ENCODE results near the gene RBMS1.
"Not testable (repeated sequence)": the region's sequence is repeated elsewhere in the genome, so short reads cannot be mapped to it uniquely, and the experiment has no call there.

Gene RBMS1

GRCh38 chr2:160506371-160507045 is 12.9 kb upstream of the RBMS1 start:
- in situ Hi-C loops (cut with HindIII; ENCODE audit: low pct_ligation_motif_present, low pct_unique_long_range_greater_than_20kb, low sequenced_read_pairs) = no loop called here
- DNase-seq = no peak

- no peak for DNase-seq
- in situ Hi-C loops (cut with HindIII; ENCODE audit: low pct_ligation_motif_present, low pct_unique_long_range_greater_than_20kb, low sequenced_read_pairs) = no loop called here
Measured at GRCh38 chr2:160505256-160505655, 11.6 kb upstream of the RBMS1 start.

GRCh38 chr2:160502478-160502877 is 8.9 kb upstream of the RBMS1 start:
- in situ Hi-C loops (cut with HindIII; ENCODE audit: low pct_ligation_motif_present, low pct_unique_long_range_greater_than_20kb, low sequenced_read_pairs) = no loop called here

GRCh38 chr2:160501370-160501769 is 7.8 kb upstream of the RBMS1 start:
- in situ Hi-C loops (cut with HindIII; ENCODE audit: low pct_ligation_motif_present, low pct_unique_long_range_greater_than_20kb, low sequenced_read_pairs) = no loop called here
- no peak for DNase-seq

More at GRCh38 chr2:160502478-160502877, 8.9 kb upstream of the RBMS1 start:
- no peak for DNase-seq

GRCh38 chr2:160499865-160500264 is 6.3 kb upstream of the RBMS1 start:
- in situ Hi-C loops (cut with HindIII; ENCODE audit: low pct_ligation_motif_present, low pct_unique_long_range_greater_than_20kb, low sequenced_read_pairs) = no loop called here

GRCh38 chr2:160498137-160498536 is 4.5 kb upstream of the RBMS1 start:
- in situ Hi-C loops (cut with HindIII; ENCODE audit: low pct_ligation_motif_present, low pct_unique_long_range_greater_than_20kb, low sequenced_read_pairs) = no loop called here
- DNase-seq = no peak

More at GRCh38 chr2:160499865-160500264, 6.3 kb upstream of the RBMS1 start:
- no peak for DNase-seq

GRCh38 chr2:160494201-160494644 is 616 bp upstream of the RBMS1 start:
- DNase-seq = no peak
- in situ Hi-C loops (cut with HindIII; ENCODE audit: low pct_ligation_motif_present, low pct_unique_long_range_greater_than_20kb, low sequenced_read_pairs) = no loop called here

GRCh38 chr2:160492401-160493226 is 993 bp downstream of the RBMS1 start:
- DNase-seq = peak; percentile 84
- in situ Hi-C loops (cut with HindIII; ENCODE audit: low pct_ligation_motif_present, low pct_unique_long_range_greater_than_20kb, low sequenced_read_pairs) = no loop called here

GRCh38 chr2:160491911-160492371 is 1.7 kb downstream of the RBMS1 start:
- in situ Hi-C loops (cut with HindIII; ENCODE audit: low pct_ligation_motif_present, low pct_unique_long_range_greater_than_20kb, low sequenced_read_pairs) = no loop called here
- DNase-seq = peak; percentile 68

- in situ Hi-C loops (cut with HindIII; ENCODE audit: low pct_ligation_motif_present, low pct_unique_long_range_greater_than_20kb, low sequenced_read_pairs) = no loop called here
- no peak for DNase-seq
Measured at GRCh38 chr2:160490733-160491685, 2.6 kb downstream of the RBMS1 start.

- in situ Hi-C loops (cut with HindIII; ENCODE audit: low pct_ligation_motif_present, low pct_unique_long_range_greater_than_20kb, low sequenced_read_pairs) = no loop called here
- no peak for DNase-seq
Measured at GRCh38 chr2:160489111-160489510, 4.5 kb downstream of the RBMS1 start.

GRCh38 chr2:160488289-160488688 is 5.3 kb downstream of the RBMS1 start:
- in situ Hi-C loops (cut with HindIII; ENCODE audit: low pct_ligation_motif_present, low pct_unique_long_range_greater_than_20kb, low sequenced_read_pairs); DNase-seq: not testable (repeated sequence)

- DNase-seq = no peak
- in situ Hi-C loops (cut with HindIII; ENCODE audit: low pct_ligation_motif_present, low pct_unique_long_range_greater_than_20kb, low sequenced_read_pairs) = no loop called here
Measured at GRCh38 chr2:160486341-160486740, 7.3 kb downstream of the RBMS1 start.

GRCh38 chr2:160484859-160485520 is 8.6 kb downstream of the RBMS1 start:
- no peak for DNase-seq
- in situ Hi-C loops (cut with HindIII; ENCODE audit: low pct_ligation_motif_present, low pct_unique_long_range_greater_than_20kb, low sequenced_read_pairs) = no loop called here

- in situ Hi-C loops (cut with HindIII; ENCODE audit: low pct_ligation_motif_present, low pct_unique_long_range_greater_than_20kb, low sequenced_read_pairs) = no loop called here
Measured at GRCh38 chr2:160482673-160483072, 10.9 kb downstream of the RBMS1 start.

GRCh38 chr2:160479269-160479668 is 14.3 kb downstream of the RBMS1 start:
- in situ Hi-C loops (cut with HindIII; ENCODE audit: low pct_ligation_motif_present, low pct_unique_long_range_greater_than_20kb, low sequenced_read_pairs) = no loop called here
- no peak for DNase-seq

More at GRCh38 chr2:160482673-160483072, 10.9 kb downstream of the RBMS1 start:
- no peak for DNase-seq

- in situ Hi-C loops (cut with HindIII; ENCODE audit: low pct_ligation_motif_present, low pct_unique_long_range_greater_than_20kb, low sequenced_read_pairs) = no loop called here
- DNase-seq = no peak
Measured at GRCh38 chr2:160478660-160479059, 14.9 kb downstream of the RBMS1 start.

GRCh38 chr2:160477032-160477431 is 16.6 kb downstream of the RBMS1 start:
- no peak for DNase-seq
- in situ Hi-C loops (cut with HindIII; ENCODE audit: low pct_ligation_motif_present, low pct_unique_long_range_greater_than_20kb, low sequenced_read_pairs) = no loop called here
